Bone marrow (tissue), 2 donors: Measurements from ENCODE around the gene GPRIN3.
"Not testable (repeated sequence)": the region's sequence is repeated elsewhere in the genome, so short reads cannot be mapped to it uniquely, and the experiment has no call there.

Experiments used
- DNase-seq, 2 donors: peaks; one replicate each; lab custom pipeline; 2025; lab: John Stamatoyannopoulos, UW

GPRIN3 gene

DNA sequence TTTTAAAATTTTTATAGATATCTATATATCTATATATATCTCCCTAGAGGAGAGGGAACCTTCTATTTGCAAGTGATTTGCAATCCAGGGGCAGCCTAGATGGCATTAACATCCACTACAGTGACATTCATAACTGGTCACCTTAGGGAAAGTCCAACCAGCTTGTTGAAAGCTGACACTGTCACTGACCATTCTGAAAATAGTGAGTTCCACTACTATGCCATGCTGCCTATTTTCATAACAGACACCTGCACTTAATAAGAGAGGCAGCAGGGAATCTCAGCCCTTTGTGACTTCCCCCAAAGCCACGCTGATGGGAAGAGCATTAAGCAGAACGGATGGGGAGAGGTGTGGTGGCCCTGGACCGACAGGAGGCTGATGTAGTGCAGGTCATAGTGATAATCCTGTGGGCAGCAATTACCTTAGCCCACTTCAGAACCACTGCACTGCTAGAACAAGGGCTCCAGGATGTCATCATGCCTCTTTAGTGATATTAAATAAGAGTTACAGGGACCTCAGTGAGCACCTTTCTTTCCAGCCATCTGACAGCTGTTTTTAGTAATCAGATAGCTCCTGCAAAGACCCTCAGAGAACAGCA, 51.3 kb downstream of the GPRIN3 start:
- DNase-seq = no peak

DNA sequence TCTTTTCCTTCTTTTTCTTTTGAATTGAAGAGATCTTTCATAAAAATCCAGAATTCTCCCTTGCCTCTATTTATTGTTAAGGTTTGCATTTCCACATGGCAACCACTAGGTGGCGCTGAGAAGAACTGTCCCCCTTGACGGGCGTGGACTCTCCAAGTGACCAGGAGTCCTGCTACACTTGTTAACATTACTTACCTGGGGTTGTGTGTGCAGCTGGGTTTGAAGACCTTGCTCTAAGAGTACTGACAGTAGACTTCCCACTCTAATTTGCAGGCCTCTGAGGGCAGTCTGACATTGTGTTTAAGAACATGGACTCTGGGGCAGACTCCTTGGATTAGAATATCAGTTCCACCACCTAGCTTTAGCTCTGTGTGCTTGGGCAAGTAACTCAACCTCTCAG, 52.8 kb downstream of the GPRIN3 start:
- DNase-seq = peak in 1 of 2 donors; percentile 6

GRCh38 chr4:89254347-89254746, 53.3 kb downstream of the GPRIN3 start:
- DNase-seq = not testable (repeated sequence)

DNA sequence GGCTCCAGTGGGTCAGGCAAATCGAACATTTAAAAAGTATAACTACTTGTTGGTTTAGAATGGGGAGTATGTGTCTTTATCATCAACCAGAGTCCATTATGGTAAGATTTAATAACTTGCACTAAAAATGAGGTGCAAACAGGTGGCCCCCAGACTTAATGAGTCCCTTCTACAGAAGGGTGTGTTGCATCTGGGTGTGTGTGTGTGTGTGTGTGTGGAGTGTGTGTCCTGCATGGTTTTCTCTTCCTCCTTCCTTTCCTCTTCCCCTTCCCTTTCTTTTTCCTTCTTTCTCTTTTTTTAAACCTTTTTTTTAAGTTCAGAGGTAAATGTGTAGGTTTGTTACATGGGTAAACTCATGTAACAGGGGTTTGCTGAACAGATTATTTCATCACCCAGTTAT, 53.7 kb downstream of the GPRIN3 start:
- no peak for DNase-seq

- DNase-seq = no peak
These were observed 54.3 kb downstream of the GPRIN3 start for GRCh38 chr4:89253311-89253710.

DNA sequence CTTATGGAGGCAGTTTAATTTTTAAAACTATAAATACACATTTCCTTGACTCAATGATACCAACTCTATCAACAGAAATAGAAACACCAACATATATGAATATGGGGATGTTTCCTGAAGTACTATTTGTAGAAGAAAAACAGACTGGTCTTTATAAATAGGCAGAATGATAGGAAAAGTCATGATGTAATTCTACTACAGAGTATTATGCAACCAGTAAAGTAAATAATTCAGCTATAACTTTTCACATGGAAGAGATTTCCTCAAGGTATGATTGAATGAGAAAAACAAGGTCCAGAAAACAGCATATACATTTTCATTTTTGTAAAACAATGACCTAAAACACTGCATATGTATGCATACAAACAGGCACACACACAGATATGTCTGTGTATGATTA, 56.2 kb downstream of the GPRIN3 start:
- no peak for DNase-seq

- DNase-seq = no peak
These were observed 57.8 kb downstream of the GPRIN3 start for GRCh38 chr4:89249716-89250361.

DNA sequence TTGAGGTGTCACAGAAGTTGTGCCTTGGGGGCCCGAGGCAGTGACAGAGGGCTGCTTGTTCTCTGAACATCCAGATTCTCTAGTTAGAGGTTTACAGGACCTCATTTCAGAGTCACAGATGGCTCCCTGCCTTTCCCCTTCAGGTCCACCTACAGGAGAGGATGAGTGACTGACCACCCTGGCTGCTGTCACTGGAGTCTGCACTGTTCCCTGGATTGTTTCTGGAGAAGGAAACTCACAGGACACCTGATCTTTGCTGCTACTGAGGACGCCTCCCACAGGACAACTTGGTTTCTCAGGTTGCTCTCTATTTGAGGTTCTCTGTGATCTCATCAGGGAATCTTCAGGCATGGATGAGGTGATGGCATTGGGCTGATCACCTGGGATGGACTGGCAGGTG, 58.3 kb downstream of the GPRIN3 start:
- no peak for DNase-seq

GRCh38 chr4:89248879-89249281, 58.7 kb downstream of the GPRIN3 start:
- DNase-seq = no peak

DNA sequence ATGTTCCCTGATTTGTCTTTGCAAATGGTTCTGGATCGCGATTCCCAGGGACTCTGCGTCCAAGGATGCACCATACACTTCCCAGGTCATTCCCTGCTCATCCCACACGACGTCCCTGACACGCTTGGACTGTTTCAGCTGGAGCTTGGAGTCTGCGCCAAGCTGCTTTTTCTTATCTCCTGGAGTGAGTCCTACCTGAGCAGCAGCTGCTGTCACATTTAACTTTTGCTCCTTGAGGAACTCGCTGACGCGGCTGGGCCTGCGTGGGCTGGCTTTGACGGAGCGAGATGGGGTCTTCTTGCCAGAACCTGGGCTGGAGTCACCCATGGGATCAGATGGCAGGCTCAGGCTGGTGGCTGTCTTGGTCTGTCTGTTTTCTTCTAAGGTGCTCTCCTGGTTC, 59.6 kb downstream of the GPRIN3 start:
- no peak for DNase-seq

DNA sequence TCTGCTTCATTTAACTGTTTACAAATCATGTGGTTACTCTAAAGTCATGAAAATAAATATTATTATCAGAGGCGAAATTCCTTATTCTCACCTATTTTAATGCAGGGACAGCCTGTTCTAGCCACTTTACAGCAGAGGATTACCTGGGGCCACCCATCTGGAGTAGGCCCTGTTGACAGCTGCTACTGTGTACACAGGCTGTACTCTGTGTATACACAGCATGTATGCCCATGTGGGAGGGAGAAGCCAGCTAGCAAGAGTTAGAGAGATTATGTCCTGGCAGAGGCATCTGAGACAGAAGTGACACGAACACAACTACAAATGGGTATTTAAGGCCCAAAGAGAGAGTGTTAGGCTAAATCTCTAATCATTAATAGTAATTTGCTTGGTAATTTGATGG, 62.1 kb downstream of the GPRIN3 start:
- DNase-seq = no peak

GRCh38 chr4:89243733-89244252, 63.8 kb downstream of the GPRIN3 start:
- DNase-seq = no peak

GRCh38 chr4:89242864-89243732, 64.5 kb downstream of the GPRIN3 start:
- DNase-seq = peak in 1 of 2 donors; percentile 46

GRCh38 chr4:89242216-89242615, 65.4 kb downstream of the GPRIN3 start:
- no peak for DNase-seq

- DNase-seq = no peak
These were observed 77.3 kb downstream of the GPRIN3 start for GRCh38 chr4:89230271-89230670.

DNA sequence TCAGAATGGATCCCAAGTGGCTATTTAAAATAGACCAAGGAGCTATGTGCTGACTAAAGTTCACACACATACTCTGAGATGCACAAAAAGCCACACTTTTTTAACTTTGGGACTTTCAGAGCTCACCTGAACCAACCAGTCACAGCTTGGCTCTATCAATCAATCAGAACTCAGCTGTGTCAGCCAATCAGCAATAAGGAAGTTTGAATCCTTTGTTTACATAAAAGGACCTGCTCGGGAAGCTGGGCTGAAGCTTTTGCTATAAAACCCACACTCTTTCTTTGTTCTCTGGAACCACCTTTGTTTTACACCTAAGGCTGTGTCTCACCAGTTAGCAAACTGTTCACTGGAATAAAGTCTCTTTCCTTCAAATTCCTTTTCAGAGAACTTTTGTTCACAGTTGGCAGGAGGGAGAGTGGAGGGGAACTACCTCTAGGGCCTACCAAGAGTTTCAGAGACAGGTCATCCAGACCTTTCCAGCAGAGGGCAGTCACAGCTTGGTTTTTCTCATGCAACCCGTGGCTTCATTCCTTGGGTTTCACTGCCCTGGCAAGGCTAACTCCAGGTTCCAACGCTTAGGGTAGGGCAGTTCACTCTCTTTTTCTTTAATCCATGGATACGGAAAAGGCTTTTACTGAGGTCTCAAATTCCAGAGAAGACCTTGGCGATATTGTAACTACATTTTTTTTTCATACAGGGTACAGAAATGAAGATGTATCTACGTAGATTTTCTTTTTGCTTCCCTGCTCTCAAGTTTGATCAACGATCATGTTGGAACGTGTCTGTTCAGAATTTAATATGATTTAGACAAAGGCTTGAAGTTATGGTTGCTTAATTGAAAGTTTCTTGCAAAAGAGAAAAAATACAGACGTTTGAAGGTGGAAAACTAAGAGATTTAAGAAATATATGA, 80.7 kb downstream of the GPRIN3 start:
- DNase-seq = peak; percentile 17 to 85

DNA sequence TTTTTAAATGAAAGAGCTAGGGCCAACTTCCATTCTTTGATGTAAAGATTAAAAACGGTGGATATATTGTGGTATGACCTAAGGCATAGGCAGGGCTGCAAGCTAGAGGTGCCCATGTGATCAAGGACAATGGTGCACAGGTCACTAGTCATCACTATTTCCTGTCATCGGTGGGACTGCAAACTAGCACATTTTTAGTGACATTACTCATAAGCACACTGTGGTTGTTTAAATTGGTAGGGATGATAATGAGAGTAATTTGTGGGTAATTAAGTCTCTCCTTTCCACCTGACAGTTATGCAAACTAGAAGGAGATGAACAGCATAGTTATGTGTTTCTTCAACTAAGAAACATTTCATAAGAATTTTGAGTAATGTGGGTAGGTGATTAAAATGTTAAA, 85.4 kb downstream of the GPRIN3 start:
- DNase-seq = no peak

GRCh38 chr4:89221167-89221867, 86.3 kb downstream of the GPRIN3 start:
- DNase-seq = no peak

GRCh38 chr4:89218587-89218986, 89.0 kb downstream of the GPRIN3 start:
- DNase-seq = no peak

- DNase-seq = no peak
These were observed 90.0 kb downstream of the GPRIN3 start for GRCh38 chr4:89217604-89218003.

DNA sequence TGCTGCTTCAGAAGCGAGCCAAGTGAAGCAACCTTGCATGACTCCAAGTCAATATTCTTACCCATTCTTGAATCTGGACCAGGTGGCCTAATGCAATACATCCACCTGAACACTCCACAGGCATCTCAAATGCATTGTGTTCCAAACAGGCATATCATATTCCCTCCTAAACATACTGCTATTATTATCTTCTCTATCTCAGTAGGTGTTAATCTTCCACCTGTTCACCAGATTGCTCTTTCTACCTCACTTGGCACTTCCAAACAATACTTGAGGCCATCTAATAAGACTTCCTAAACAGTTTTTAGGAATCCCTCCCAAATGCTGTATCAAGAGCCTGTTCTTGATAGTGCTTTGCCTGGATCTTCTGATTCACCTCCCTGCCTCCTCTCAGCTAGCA, 90.7 kb downstream of the GPRIN3 start:
- no peak for DNase-seq
